Dendritic cell treated with granulocyte-macrophage colony-stimulating factor and Interleukin-4, amounts not matched to agents 40 ng/mL and 50 ng/mL, for 4 days (primary cell): ENCODE measurements around the gene LRRC27.
A peak's percentile ranks its signal among the peaks of the same experiment; 100 is the strongest.
"Not testable (repeated sequence)": the region's sequence is repeated elsewhere in the genome, so short reads cannot be mapped to it uniquely, and the experiment has no call there.

ENCODE experiments used
- H3K27ac Mint-ChIP-seq: one replicate; pipeline ENCODE4 v1.8.0; 2022; ENCODE audit warnings: mild to moderate bottlenecking, mixed read lengths
- H3K27me3 Mint-ChIP-seq: one replicate; pipeline ENCODE4 v1.8.0; 2022; ENCODE audit warnings: mild to moderate bottlenecking, mixed read lengths
- H3K36me3 Mint-ChIP-seq: one replicate; pipeline ENCODE4 v1.8.0; 2022; ENCODE audit warnings: low read depth, mixed read lengths
- H3K4me1 Mint-ChIP-seq: one replicate; pipeline ENCODE4 v1.8.0; 2022; ENCODE audit warnings: low read depth, mixed read lengths
- H3K4me3 Mint-ChIP-seq: one replicate; pipeline ENCODE4 v1.8.0; 2022; ENCODE audit warnings: mild to moderate bottlenecking, moderate library complexity, mixed read lengths
- H3K9me3 Mint-ChIP-seq: one replicate; pipeline ENCODE4 v1.8.0; 2022; ENCODE audit warnings: mixed read lengths
- intact Hi-C: fragments of 100-400 bp; cut with micrococcal nuclease; formaldehyde crosslinking; loops from one replicate; pipeline ENCODE4 v1.15.0; 2022

The LRRC27 gene

DNA sequence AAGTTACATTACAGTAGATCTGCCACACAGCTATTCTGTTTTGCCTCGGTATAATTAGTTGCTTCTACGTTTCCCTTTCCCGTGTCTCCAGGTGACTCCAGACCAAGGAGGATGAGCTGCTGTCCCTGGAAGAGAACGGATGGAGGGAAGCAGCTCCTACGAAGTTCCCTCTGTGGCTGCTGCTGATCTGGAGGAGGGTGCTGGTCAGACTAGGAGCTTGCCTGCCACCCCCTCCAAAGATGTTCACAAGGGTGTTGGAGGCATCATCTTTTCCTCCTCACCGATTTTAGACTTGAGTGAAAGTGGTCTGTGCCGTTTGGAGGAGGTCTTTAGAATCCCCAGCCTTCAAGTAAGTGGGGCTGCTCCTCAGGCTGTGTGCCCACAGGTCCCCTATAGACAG lies 1.4 kb downstream of the LRRC27 start:
- Mint-ChIP-seq H3K36me3 (peaks cover 56% of the 10 kb centered on the region), H3K27ac (peak overlapping the region; percentile 98), H3K9me3 (no peaks in the 10 kb centered on the region), H3K4me3 (peak overlapping the region; percentile 95), H3K4me1 (peaks cover 59% of the 10 kb centered on the region), H3K27me3 (no peaks in the 10 kb centered on the region)
- intact Hi-C loops, result loop anchor here (5.0 kb wide), 1 partner anchor 64 kb away; the partner anchor contains the start of gene PWWP2B

DNA sequence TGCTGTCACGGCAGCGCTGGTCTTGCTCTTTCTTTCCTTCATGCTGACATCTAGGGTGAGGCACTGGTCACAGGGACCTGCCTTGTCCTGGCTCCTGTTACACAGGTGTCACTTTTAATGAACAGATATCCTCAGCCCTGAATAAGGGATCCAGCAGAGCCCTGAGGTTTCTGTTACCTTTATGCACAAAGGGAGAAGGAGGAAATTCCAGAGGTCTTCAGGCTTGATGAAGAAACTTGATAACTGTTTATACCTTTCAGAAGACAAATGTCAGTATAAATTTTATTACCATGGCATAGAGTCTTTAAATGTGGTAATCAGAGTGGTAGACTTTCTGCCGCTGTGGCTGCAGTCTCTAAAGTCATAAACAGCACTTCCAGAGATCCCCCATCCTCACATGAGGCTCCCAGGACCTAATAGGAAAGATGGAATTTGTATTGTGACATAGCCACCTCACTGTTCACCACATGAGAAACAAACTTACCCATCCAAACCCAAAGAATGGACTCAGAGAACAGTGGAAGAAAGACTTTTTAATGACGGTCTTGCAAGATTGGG lies 2.7 kb downstream of the LRRC27 start:
- H3K9me3 Mint-ChIP-seq, result no peaks in the 10 kb centered on the region
- intact Hi-C loops, result loop anchor here (5.0 kb wide), 2 partner anchors 63 to 118 kb away; partner anchors contain the start of gene PWWP2B
- peak overlapping the region; percentile 98 for H3K27ac Mint-ChIP-seq
- H3K36me3 Mint-ChIP-seq, result peaks cover 56% of the 10 kb centered on the region
- H3K27me3 Mint-ChIP-seq, result no peaks in the 10 kb centered on the region
- peak overlapping the region; percentile 56 for H3K4me3 Mint-ChIP-seq
- peaks cover 46% of the 10 kb centered on the region for H3K4me1 Mint-ChIP-seq

DNA sequence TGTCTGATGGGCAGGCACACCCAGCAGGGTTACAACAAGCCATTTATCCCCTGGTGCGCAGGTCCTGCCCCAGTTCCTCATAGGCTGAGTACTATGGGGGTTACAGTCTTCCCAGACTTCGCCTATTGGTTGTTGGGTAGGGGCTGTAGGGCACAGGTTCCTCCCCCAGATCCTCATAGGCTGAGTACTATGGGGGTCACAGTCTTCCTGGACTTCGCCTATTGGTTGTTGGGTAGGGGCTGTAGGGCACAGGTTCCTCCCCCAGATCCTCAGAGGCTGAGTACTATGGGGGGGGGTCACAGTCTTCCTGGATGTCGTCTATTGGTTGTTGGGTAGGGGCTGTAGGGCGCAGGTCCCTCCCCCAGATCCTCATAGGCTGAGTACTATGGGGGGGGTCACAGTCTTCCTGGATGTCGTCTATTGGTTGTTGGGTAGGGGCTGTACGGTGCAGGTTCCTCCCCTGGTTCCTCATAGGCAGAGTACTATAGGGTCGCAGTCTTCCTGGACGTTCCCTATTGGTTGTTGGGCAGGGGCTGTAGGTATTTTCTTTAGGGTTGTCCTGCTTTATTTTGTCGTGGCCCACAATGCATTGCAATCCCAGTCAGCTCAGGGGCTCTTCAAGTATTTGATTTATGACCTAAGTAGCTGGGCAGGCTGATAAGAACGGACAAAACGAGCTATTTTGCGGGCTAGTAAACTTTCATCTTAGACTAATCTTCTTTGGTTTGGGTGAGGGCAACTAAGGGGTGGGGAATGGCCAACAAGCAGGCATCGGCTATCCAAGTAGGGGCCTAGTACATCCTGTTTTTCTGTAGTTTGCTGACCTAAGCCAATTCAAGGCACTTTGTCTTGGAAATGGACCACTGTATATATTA lies 3.4 kb downstream of the LRRC27 start:
- H3K27ac Mint-ChIP-seq, result peak overlapping the region; percentile 98
- no peaks in the 10 kb centered on the region for H3K27me3 Mint-ChIP-seq
- H3K9me3 Mint-ChIP-seq, result no peaks in the 10 kb centered on the region
- H3K4me3 Mint-ChIP-seq, result peak overlapping the region; percentile 56
- peaks cover 52% of the 10 kb centered on the region for H3K36me3 Mint-ChIP-seq
- H3K4me1 Mint-ChIP-seq, result peaks cover 39% of the 10 kb centered on the region
- intact Hi-C loops, result loop anchor here (5.0 kb wide), 1 partner anchor 117 kb away; no protein-coding TSS in a partner anchor

DNA sequence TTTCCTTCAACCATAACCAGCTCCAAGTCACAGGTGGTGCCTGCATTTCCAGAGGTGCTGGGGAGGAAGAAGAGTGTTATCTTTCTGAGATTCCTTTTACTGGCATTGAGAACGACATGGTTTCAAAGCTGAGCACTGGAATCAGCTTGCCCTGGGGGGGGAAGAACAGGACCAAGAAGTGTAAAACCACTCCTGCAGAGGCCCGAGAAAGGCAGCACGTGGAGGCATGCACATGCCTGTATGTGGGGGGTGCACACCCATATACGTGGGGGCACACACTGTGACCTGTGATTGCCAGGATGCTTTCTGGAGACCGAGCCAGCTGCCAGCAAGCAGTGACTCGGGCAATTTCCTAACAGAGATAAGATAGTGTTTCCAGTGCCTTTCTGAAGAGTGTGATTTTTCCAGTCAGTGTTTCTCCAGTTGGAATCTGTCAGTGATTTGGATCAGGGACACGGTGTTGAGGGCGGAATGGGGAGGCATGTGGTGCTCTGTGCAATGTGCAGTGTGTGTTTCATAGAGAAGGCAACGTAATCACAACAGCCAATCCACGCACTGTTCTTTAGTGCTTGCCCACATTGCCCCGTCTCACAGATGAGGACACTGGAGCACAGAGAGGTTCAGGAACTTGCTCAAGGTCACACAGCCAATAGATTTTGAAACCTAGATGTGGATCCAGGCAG lies 4.2 kb downstream of the LRRC27 start:
- peaks cover 38% of the 10 kb centered on the region for H3K4me1 Mint-ChIP-seq
- no peaks in the 10 kb centered on the region for H3K27me3 Mint-ChIP-seq
- intact Hi-C loops, result loop anchor here (5.0 kb wide), 1 partner anchor 116 kb away; no protein-coding TSS in a partner anchor
- H3K9me3 Mint-ChIP-seq, result no peaks in the 10 kb centered on the region
- H3K27ac Mint-ChIP-seq, result peak overlapping the region; percentile 98
- peaks cover 44% of the 10 kb centered on the region for H3K36me3 Mint-ChIP-seq
- peak overlapping the region; percentile 28 for H3K4me3 Mint-ChIP-seq

DNA sequence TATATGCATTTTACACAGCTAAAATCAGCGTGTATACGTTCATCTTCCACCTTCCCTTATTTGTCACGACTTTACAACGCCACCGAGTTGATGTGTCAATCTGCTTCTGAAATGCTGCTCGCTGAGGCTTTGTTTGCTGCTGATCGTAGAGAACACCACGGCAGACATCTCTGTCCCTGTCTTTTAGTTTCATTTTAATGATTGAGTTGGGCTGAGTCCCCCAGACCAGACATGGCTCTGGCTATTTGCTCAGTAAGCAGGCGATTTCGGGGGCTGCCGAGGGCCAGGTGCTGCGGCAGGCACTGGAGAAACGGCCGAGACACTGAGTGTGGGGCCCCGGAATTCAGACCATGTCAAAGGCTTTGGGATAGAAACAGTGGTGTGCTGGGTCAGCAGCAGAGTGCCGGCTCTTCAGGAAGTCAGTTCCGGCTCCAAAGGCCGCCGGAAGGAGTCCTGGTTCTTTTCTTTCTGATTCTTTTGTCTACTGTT lies 5.0 kb downstream of the LRRC27 start:
- Mint-ChIP-seq H3K27me3 (no peaks in the 10 kb centered on the region), H3K4me3 (peak overlapping the region; percentile 86), H3K27ac (peak overlapping the region; percentile 98), H3K9me3 (no peaks in the 10 kb centered on the region), H3K4me1 (peaks cover 38% of the 10 kb centered on the region), H3K36me3 (peaks cover 42% of the 10 kb centered on the region)
- intact Hi-C loops, result loop anchor here (5.0 kb wide), 1 partner anchor 115 kb away; no protein-coding TSS in a partner anchor

DNA sequence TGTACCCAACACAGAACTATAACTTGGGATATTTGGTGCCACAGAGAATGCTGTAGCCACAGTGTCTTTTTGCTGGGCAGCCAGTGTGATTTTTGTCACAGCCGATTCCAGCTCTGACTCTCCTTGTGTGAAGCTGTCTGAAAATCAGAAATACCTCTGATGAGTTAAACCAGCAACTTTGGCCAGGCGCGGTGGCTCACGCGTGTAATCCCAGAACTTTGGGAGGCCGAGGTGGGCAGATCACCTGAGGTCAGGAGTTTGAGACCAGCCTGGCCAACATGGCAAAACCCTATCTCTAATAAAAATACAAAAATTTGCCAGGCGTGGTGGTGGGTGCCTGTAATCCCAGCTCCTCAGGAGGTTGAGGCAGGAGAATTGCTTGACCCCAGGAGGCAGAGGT lies 5.9 kb downstream of the LRRC27 start:
- intact Hi-C loops, result loop anchor here (5.0 kb wide), 1 partner anchor 114 kb away; no protein-coding TSS in a partner anchor
- H3K36me3 Mint-ChIP-seq, result peaks cover 50% of the 10 kb centered on the region
- peak overlapping the region; percentile 86 for H3K4me3 Mint-ChIP-seq
- H3K27ac Mint-ChIP-seq, result peak overlapping the region; percentile 98
- H3K9me3 Mint-ChIP-seq, H3K27me3 Mint-ChIP-seq: not testable (repeated sequence)
- H3K4me1 Mint-ChIP-seq, result peaks cover 33% of the 10 kb centered on the region

DNA sequence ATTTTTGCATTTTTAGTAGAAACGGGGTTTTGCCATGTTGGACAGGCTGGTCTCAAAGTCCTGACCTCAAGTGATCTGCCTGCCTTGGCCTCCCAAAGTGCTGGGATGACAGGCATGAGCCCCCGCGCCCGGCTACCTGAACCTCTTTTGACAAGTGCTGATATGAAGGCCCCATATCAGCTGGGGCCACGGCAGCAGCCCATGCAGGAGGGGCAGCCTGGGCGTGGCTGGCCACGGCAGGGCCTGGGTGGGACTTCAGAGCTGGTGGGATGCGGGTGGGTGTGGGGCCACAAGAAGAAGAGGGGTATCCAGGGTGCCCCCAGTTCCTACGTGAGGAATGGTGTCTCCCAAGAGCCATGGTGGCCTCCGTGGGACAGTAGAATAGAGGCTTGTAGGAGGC lies 6.9 kb downstream of the LRRC27 start:
- intact Hi-C loops, result loop anchor here (5.0 kb wide), 1 partner anchor 113 kb away; no protein-coding TSS in a partner anchor
- Mint-ChIP-seq H3K27ac (no peak overlapping the region), H3K27me3 (no peaks in the 10 kb centered on the region)

DNA sequence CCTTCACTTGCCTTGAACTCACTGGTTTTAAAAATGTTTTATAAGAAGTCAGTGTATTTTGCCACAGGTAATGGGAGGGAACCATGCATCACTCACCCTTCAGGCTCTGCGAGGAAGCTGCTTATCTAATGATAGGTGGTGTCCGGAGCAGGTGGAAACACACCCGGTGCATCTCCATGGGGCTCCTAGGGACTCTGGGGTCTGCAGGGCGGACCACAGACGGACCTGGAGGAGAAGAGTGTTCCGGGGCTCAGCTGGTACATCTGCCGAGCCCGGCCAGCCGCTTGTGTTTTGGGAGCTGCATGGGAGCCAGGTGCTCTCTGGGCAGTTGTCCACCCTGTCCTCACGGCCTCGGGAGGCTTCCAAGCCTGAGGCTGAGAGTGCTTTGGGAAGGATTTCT lies 7.3 kb downstream of the LRRC27 start:
- Mint-ChIP-seq H3K36me3 (peaks cover 58% of the 10 kb centered on the region), H3K4me3 (no peak overlapping the region), H3K4me1 (peaks cover 20% of the 10 kb centered on the region), H3K27me3 (no peaks in the 10 kb centered on the region), H3K27ac (no peak overlapping the region), H3K9me3 (no peaks in the 10 kb centered on the region)
- intact Hi-C loops, result loop anchor here (5.0 kb wide), 1 partner anchor 113 kb away; no protein-coding TSS in a partner anchor

More for the DNA sequence above, 6.9 kb downstream of the LRRC27 start:
- H3K9me3 Mint-ChIP-seq, result no peaks in the 10 kb centered on the region
- H3K36me3 Mint-ChIP-seq, result peaks cover 58% of the 10 kb centered on the region
- H3K4me1 Mint-ChIP-seq, result peaks cover 23% of the 10 kb centered on the region
- no peak overlapping the region for H3K4me3 Mint-ChIP-seq

DNA sequence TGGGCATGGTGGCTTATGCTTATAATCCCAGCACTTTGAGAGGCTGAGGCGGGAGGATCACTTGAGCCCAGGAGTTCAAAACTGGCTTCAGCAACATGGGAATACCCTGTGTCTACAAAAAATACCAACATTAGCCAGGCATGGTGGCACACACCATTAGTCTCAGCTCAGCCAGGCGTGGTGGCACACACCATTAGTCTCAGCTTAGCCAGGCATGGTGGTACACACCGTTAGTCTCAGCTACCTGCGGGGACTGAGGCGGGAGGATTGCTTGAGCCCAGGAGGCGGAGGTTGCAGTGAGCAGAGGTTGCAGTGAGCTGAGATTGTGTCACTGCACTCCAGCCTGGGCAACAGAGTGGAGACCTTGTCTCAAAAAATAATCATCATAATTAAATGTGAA lies 9.0 kb downstream of the LRRC27 start:
- Mint-ChIP-seq H3K36me3 (peaks cover 75% of the 10 kb centered on the region), H3K4me3 (no peak overlapping the region), H3K4me1 (peaks cover 12% of the 10 kb centered on the region), H3K27me3 (no peaks in the 10 kb centered on the region), H3K27ac (no peak overlapping the region), H3K9me3 (no peaks in the 10 kb centered on the region)
- intact Hi-C loops, result no loop called here

DNA sequence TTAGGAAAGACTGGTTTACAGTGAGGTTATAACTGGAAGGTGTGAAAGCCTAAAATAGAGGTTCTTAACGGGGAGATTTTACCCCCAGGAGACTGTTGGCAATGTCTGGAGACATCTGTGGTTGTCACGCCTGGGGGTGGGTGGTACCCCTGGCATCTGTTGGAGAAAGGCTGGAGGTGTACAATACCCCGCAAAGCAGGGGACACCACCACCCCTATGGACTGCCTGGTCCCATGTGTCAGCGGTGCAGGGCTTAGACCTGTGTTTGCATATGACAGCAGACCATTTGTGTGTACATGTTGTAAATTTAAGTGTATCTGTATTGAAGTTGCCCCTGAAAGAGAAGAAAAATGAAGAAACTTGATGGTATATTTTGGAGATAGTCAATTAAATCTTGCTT lies 9.8 kb downstream of the LRRC27 start:
- Mint-ChIP-seq H3K27ac (no peak overlapping the region), H3K36me3 (peaks cover 78% of the 10 kb centered on the region), H3K4me3 (no peak overlapping the region), H3K4me1 (peaks cover 5% of the 10 kb centered on the region), H3K27me3 (no peaks in the 10 kb centered on the region), H3K9me3 (no peaks in the 10 kb centered on the region)
- intact Hi-C loops, result no loop called here

DNA sequence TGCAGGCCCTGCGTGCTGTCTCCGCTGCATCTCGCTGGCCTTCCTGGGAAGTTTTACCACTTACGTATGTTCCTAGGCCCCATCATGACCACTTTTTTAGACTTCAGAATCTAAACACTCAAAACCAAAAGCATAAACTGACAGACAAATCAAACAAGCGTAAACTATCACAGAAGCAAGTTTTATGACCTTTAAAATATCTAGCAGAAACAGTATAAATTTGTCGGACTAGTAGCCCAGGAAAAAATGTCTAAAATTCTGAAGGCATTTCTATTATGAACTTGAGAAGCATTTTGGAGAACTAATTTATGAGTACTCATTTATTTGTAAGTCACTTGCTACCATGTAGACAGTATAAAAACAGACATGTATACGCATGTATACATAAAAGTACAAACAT lies 10.6 kb downstream of the LRRC27 start:
- Mint-ChIP-seq H3K27ac (no peak overlapping the region), H3K36me3 (peaks cover 78% of the 10 kb centered on the region), H3K9me3 (no peaks in the 10 kb centered on the region), H3K4me3 (no peak overlapping the region), H3K27me3 (no peaks in the 10 kb centered on the region), H3K4me1 (no peaks in the 10 kb centered on the region)
- intact Hi-C loops, result no loop called here

DNA sequence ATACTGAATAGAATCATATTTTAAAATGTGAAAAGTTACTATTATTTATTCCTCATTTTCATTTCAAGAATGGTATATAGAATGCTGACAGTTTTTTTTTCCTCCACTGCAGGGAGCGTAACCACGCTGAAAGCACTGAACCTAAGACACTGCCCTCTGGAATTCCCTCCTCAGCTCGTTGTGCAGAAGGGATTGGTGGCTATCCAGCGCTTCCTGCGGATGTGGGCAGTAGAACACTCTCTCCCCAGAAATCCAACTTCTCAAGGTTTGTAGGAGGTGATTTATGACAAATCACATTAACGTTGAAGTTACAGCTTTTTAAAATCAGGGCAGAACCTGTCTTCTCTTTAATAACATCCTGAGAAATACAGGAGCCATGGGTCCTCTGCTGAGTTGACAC lies 12.4 kb downstream of the LRRC27 start:
- H3K4me1 Mint-ChIP-seq, result no peaks in the 10 kb centered on the region
- no peaks in the 10 kb centered on the region for H3K9me3 Mint-ChIP-seq
- H3K4me3 Mint-ChIP-seq, result no peak overlapping the region
- peaks cover 81% of the 10 kb centered on the region for H3K36me3 Mint-ChIP-seq
- no peaks in the 10 kb centered on the region for H3K27me3 Mint-ChIP-seq
- intact Hi-C loops, result no loop called here
- no peak overlapping the region for H3K27ac Mint-ChIP-seq

DNA sequence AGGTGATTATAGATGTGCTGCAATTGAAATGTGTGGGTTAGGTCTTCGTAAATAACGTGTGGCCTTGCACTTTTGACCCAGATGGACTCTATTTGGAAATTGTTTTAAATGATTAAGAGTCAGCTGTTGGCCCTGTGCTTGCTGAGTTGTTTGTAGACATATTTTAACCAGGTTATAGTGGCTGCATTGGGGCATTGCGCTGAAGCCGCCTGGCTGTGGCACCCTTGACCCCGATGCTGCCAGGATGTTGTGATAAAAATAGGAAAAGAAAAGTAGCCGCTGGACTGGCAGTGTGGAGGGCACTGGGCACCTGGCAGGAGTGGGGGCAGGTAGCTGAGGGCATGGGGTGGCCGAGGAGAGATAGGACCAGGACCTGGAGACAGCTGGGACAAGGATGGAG lies 13.4 kb downstream of the LRRC27 start:
- Mint-ChIP-seq H3K4me1 (no peaks in the 10 kb centered on the region), H3K27me3 (no peaks in the 10 kb centered on the region), H3K9me3 (no peaks in the 10 kb centered on the region), H3K36me3 (peaks cover 85% of the 10 kb centered on the region), H3K27ac (no peak overlapping the region), H3K4me3 (no peak overlapping the region)
- intact Hi-C loops, result no loop called here

DNA sequence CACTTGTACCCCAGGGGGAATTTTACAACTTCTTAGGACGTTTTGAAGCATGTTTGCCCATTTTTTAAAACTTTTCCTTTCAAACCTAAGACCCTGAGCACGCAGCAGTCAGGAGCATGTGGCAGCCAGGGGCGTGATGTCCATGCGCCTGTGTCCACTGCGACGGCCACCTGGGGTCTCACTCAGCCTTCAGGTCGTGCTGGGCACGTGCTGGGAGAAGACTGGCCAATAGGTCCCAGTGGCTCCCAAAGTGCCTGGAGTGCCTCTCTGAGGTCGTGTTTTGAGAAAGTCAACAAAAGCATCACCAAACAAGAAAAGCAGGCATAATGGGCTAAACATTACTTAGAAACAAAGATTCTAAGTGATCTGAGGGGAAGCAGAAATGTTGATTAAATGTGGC lies 14.8 kb downstream of the LRRC27 start:
- H3K9me3 Mint-ChIP-seq, result no peaks in the 10 kb centered on the region
- H3K27ac Mint-ChIP-seq, result no peak overlapping the region
- intact Hi-C loops, result no loop called here
- peaks cover 93% of the 10 kb centered on the region for H3K36me3 Mint-ChIP-seq
- H3K27me3 Mint-ChIP-seq, result no peaks in the 10 kb centered on the region
- no peaks in the 10 kb centered on the region for H3K4me1 Mint-ChIP-seq
- no peak overlapping the region for H3K4me3 Mint-ChIP-seq
